B cell (primary cell): ENCODE measurements around the gene FOXD3.

Source experiments
- EZH2 ChIP-seq: IDR thresholded peaks from 2 replicates; pipeline ENCODE4 v1.6.1; 2012; ENCODE audit warnings: borderline replicate concordance, low read depth, mild to moderate bottlenecking, moderate library complexity, low read length; ENCODE audit not compliant: insufficient read depth, poor library complexity, severe bottlenecking
- TF ChIP-seq, protein P1 (sequence below): fragments of 200-600 bp; IDR thresholded peaks from one replicate; pipeline ENCODE4 v1.8.0; 2022; ENCODE audit warnings: antibody characterized with exemption, mild to moderate bottlenecking

DNA sequence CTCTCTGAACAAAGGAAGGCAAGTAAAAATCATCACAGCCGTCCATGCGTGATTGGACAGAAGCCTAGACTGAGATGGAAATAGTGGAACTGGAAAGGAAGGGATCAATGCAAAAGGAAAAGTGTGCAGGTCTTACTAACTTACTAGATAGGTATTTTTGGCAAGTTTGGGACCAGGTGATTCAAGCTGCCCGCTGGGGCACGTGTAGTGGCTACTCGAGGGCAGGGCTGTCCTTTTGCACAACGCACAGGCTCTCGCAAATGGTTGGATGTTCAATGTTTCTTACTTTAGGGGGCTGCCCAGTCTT, 44.5 kb downstream of the FOXD3 start:
- TF ChIP-seq, protein P1, sequence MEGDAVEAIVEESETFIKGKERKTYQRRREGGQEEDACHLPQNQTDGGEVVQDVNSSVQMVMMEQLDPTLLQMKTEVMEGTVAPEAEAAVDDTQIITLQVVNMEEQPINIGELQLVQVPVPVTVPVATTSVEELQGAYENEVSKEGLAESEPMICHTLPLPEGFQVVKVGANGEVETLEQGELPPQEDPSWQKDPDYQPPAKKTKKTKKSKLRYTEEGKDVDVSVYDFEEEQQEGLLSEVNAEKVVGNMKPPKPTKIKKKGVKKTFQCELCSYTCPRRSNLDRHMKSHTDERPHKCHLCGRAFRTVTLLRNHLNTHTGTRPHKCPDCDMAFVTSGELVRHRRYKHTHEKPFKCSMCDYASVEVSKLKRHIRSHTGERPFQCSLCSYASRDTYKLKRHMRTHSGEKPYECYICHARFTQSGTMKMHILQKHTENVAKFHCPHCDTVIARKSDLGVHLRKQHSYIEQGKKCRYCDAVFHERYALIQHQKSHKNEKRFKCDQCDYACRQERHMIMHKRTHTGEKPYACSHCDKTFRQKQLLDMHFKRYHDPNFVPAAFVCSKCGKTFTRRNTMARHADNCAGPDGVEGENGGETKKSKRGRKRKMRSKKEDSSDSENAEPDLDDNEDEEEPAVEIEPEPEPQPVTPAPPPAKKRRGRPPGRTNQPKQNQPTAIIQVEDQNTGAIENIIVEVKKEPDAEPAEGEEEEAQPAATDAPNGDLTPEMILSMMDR, result no peak
- TF ChIP-seq EZH2, result no peak
